Inflammatory macrophage treated with lipopolysaccharide for 4 hours (primary cell): ENCODE results near the gene WDR59.

Experiments used
- DNase-seq: peaks from one replicate; pipeline ENCODE4 v3.0.0-alpha.2; 2020

WDR59 gene

DNA sequence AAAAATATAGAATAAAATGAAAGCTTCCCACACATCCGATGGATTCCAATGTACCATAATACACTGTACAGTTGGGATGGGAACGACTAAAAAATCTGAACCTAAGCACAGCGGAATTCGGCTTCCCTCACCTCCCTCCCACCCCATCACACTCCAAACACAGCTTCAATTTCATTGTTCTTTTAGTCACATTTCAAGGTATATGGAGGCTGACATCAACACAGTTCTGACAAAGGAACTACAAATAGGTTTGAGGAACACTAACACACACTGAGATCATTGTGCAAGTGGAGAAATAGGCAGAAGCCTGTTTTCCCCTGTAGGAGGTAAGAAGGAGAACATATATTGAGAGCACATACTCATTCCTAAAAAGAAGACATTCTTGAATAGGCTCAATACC is 85.1 kb downstream of the WDR59 start:
- DNase-seq, result no peak

DNA sequence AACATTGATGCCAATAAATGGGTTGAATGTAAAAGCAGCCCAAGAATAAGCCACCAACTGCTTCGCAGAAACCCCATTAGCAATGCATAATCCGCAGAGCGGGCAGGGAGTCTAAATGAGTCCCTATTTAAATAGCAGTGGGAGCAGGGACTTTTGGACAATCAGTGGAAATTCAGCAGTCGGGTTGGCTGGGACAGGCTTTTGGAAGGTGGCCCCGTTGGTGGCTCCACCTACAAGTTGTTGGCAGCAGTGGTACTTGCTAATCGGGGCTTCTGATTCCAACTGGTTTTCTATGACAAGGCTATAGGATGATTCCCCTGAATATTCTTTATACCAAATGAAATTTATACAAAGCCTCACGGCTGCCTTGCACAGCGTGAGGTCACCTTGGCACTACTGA is 86.3 kb downstream of the WDR59 start:
- no peak for DNase-seq

DNA sequence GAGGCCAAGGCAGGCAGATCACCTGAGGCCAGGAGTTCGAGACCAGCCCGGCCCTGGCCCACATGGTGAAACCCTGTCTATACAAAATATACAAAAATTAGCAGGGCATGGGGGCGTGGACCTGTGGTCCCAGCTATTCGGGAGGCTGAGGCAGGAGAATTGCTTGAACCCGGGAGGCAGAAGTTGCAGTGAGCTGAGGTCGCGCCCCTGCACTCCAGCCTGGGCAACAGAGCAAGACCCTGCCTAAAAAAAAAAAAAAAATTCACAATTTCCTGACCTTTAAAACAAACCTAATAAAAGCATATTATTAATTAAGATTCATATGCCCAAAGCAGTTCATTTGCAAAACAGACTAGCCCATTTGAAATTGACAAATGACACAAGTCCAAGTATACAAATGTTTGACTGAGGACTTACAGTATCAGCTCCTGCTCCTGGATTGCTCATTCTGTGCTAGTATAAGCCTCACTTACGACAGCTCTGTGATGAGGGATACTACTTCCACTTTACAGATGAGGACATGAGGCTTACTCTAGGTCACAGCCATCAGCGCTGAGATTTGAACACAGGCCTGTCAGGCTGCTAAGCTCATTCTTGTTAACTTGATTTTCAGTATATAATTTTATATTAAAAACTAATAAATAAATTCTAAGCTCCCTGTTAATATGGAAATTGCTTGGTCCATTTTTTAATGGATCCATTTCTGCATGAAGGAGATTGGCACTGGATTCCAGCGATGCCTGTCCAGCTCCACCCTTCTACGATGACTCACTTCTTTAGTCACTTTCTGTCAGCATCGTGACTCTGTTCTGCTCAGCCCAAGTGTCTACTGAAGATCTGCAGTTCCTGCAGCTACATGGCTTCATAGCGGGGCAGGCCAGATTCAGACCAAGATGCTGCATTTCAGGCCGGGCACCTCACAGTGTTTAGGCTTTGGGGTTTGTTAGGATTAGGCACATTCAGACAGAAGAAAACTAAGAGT is 88.2 kb downstream of the WDR59 start:
- peak; percentile 45 for DNase-seq

DNA sequence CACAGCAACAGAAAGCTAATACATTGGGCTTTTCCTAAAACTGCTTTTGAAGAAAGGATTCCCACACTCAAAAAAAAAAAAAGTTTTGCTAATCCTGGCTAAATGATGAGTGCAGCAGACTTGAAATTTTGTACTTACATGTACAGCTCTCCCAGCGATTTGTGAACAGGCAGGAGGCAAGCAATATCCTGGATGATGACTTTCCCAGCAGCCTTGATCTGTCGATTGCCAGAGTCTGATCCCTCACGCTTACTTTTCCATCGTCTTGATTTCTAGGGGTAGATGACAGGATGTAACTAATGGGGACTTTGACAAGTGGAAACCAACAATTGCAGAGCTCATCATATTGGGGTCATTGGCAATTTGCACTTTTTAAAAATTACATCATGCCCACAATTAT is 91.4 kb downstream of the WDR59 start:
- no peak for DNase-seq

DNA sequence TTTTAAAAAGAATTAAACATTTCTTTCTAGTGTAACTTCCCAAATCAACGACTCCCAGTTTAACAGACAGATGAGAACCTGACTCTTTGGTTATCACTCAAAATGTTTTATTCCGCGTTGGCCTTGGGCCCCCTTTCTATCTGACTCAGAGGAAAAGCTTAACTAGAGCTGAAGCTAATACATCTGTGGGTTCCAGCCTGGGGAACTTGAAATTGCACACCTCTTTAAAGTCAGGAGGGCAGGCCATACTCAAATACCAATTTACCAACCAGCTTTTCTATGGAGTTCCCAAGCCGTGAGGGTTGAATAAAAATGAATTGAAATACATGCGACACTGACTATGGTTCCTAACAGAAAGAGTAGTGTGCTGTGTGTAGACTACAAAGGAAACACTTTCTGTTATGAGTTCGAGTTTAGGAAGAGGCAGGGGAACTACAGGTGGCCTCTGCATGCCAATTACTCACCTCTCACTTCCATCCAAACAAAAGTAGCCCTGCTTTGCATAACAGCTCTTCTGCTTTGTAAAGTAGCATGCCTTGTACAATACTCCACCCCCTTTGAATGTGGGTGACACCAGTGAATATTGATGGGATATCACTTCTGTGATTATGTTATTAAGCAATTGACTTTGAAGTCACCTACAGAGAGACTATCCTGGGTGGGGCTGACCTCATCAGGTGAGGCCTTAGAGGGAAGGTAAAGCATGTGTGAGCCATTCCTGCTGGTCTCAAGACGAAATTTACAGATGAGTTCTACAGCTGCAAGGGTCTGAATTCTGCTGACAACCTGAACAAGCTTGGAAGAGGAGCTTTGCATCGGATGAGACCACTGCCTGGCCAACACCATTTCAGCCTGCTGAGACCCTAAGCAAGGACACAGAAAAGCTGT is 92.1 kb downstream of the WDR59 start:
- no peak for DNase-seq

DNA sequence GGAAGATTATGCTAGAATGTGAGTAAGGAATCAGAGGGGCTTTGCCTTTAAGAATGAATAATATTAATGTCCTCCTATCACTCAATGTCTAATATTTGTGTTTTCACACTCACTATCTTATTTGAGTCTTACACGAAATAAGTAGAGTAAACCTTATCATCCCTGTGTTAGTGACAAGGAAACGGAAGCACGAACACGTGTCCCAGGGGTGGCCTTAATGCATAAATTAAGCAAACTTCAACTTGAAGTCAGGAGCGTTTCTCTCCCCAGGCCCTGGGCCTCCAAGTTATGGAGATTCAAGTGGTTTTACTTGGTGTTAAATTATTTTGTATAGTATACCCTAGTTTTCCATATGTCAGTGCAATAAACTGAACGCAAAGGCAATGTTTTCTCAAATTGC is 96.0 kb downstream of the WDR59 start:
- DNase-seq, result no peak

DNA sequence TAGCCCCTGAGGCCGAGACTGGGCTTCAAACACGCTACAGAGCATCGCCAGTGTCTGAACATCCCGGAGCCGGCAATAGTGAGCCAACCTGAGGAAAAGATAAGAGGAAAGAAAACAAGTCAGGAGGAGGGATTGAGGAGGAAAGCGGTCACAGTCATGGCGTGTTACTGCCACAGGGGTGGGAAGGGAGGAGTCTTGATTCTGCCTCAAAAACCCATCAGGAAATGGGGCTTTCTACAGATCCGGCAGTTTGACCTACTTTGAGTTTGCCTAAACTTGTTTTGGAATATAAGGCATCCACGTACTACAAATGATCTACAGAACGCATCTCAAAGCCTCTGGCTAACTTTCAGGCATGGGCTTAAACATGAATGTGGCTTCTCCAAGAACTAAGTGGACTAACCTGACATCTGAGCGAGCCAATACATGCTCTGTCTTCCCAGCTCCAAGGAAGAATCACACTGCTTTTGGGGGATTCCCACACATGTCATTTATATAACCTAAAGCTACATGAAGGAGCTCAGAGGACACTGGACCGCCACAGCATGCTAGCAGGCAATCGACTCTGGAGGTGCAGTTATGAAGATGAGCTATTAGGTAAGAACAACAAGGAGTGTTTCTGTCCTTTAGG is 96.6 kb downstream of the WDR59 start:
- DNase-seq, result no peak

DNA sequence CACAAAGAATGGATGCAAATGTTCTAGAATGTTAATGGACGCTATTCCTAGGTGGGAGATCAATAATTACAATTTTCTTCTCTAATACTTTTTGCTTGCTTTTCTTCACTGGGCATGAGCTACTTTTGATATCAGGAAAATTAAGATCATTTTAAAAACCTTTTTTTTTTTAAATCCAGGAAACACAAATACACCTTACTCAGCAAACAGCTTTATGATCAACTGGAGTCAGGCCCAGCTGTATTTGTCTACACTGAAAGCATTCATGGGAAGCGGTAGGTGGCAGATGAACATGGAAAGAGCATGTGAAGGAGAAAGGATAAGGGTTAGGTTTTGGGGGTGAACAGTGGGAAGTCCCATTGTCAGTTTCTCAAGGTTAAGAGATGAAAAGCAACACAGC is 97.8 kb downstream of the WDR59 start:
- no peak for DNase-seq

DNA sequence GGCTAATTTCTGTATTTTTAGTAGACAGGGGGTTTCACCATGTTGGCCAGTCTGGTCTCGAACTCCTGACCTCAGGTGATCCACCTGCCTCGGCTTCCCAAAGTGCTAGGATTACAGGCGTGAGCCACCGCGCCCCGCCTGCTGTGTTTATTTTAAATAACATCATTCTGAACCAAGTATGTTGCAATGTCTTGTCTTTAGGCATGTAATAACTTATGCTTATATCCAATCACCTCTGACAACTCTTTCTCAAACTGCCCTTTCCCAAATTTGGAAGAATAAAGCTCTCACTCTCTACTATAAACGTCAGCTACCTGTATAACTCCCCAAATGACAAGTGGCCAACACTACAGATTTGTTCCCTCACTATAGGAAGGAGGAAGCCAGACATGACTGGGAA is 107.2 kb downstream of the WDR59 start:
- DNase-seq, result no peak

DNA sequence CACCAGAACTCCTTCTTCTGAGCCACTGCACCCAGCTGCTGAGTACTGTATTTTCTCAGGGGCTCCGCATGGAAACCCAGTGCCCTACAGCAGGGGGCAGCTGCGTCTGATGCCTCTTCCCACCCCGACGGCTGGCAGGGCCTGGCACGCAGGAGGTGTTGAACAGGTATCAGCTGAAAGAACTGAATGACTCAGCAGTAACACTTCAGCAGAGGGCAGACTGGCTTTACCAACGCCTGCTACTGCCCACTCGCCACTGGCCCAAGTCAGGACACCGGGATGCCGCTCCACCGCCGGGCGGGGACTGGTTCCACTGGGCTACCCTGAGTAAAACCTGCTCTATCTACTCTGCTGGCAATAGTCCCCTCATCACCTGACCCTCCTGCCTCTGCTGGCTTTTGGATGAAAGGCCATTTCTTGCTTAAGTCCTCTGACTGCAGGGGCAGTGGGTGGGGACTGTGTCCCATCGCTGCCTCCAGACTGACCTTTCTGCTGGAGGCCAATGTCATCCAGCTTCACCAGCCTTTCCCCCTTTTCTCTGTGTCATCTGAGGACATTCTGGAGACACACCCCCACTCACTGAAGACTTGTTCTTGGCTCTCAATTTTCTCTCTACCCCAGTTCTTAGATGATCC is 109.9 kb downstream of the WDR59 start:
- DNase-seq, result no peak

DNA sequence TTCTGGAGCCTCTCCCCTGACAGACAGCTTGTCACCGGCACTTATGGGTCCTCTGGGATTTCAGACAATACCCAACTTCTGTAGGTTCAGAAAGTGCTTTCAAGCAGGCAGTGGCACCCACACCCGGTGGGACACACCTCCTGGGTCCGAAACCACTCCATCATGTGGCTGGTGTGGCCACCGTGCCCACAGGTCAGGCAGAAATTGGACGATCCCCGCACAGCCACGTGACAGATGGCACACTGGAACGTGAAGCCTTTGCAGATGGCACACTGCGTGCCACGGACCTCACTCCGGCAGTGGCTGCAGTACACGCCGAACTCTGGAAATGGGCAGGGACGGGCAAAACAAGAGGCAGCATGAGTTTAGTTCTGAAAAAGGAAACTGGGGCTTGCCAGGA is 110.8 kb downstream of the WDR59 start:
- no peak for DNase-seq

DNA sequence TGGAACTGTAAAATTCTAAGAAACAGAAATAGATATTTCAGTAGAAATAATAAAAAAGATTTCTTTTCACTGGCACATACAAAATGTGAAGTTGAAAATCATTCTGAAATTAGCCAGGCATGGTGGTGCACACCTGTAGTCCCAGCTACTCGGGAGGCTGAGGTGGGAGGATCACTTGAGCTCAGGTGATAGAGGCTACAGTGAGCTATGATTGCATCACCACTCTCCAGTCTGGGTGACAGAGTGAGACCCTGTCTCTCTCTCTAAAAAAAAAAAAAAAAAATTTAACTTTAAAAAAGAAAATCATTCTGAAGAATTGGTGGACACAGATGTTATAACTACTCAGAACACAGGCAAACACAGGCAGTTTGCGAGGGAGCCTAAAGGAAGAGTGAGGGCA is 112.6 kb downstream of the WDR59 start:
- DNase-seq, result no peak

DNA sequence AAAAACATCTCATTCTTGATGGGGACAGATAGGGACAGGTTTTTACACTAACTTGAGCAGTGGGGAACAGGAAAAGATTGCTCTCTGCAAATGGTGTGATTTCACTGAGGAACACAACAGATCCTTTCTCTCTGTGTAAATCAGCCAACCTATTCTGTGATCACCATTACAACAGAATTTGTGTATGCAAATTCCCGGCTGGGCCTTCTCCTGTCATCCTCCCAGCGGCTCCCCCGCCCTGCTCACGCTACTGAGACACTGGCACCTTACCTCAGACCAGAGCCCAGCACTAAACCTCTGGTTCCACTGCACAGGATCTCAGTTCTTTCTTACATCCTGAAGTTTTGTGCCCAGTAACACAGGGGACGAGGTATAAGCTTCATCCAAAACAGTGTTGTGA is 113.3 kb downstream of the WDR59 start:
- DNase-seq, result no peak

DNA sequence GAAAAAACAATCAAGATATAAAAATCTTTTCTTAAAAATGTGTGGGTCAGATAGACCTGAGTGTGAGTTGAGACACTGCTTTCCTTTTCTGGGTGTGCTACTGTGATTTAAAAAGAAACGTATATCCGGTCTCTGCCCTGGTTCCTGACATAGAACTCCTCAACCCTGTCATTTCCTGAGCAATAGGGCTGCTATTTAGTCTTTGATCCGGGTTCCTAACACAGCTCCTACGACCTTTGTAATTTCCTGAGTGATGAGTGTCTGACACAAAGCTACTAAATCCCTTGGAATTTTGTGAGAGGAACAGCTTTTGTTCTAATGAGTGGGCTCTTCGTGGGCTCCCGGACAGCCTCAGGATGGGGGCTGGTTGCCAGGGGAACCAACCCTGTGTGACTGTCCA is 116.4 kb downstream of the WDR59 start:
- no peak for DNase-seq

DNA sequence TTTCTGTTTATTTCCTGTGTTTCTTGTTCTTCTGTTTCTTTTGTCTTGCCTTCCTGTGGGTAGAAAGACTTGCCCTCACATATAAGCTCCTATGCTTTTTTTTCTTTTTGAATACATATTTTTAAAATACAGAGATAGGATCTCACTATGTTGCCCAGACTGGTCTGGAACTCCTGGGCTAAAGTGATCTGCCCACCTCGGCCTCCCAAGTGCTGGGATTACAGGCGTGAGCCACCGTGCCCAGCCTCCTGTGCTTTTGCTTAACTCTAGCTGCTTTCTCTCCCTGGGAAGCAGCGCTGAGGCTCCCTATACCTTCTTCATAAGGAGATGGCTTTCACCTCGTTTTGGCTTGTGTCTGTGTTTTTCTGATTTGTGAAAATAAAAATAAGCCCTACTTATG is 116.9 kb downstream of the WDR59 start:
- DNase-seq, result no peak

DNA sequence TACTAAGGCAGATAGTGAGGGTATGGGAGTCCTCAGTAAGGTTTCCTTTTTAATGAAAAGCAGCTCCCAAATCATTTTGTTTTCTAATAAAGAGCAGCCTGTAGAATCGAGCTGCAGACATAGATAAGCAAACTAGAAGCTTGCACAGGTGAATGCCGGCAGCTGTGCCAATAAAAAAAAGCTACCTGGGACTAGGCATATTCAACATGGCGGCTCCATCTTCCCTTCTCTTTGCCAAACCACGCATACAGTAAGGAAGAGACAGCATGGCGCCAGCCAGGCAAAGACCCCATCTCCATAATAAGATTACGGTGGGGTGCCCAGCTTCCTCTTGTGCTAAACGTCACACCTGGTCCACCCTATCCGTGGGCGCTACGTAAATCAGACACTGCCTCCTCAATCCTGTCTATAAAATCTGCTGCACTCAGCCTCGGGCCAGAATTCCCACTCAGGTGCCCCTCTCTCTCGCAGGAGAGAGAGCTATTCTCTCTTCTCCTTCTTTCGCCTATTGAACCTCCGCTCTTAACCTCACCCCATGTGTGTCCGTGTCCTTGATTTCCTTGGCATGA is 117.6 kb downstream of the WDR59 start:
- no peak for DNase-seq

DNA sequence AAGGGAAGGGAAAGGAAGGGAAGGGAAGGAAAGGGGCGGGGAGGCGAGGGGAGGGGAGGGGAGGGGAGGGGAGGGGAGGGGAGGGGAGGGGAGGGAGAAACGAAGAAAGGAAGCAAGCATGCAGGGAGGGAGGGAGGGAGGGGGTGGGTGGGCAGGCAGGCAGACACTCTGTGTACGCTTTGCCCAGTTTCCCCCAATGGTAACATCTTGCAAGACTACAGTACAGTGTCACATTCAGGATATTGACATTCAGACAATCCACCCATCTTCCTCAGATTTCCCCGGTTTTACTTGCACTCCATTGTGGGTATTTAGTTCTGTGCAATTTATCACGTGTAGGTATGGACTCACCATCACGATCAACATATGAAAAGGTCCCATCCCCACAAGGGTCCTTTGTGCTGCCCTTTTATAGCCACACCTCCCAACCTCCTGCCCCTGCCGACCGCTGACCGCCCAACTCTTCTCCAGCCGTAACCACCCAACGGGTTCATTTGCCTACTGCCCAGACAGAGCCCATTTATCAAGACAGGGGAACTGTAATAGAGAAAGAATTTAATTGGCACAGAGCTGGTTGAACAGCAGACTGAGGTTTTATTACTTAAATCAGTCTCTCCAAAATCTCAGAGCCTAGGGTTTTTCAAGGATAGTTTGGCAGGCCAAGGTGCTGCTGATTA is 118.9 kb downstream of the WDR59 start:
- no peak for DNase-seq

DNA sequence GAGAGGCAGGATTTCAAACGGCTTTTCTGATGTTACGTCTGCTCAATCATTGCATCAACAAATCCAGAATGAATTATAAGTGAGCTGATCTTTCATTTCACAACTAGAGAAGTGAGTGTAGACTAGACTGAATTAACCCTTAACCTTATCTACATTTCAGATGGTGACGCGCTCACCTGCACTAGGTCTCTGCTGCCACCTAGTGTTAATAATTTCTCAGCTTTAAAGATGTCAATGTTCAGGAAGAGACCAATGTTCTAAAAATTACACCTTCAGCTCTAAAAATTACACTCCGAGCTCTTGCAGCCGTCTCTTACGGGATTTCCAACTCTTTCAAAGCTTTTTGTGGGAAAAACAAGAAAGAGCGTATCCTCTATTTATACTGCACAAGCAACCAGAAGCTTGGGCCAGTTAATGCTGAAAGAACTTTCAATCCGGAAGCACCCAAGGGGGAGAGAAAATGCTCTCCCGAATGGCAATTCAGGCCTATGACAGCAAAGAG is 122.1 kb downstream of the WDR59 start:
- peak; percentile 55 for DNase-seq

DNA sequence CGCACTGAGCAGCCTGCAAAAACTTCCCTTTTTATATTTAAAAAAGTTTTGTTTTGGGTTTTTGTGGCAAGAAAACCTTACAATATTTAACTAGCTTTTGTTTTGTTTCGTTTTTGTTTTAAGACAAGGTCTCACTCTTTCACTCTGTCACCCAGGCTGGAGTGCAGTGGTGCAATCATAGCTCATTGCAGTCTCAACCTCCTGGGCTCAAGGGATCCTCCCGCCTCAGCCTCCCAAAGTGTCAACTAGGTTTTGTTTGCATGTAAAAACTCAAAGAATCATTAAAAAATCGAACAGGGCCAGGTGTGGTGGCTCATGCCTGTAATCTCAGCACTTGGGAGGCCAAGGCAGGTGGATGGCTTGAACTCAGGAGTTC is 132.4 kb downstream of the WDR59 start:
- DNase-seq, result no peak

DNA sequence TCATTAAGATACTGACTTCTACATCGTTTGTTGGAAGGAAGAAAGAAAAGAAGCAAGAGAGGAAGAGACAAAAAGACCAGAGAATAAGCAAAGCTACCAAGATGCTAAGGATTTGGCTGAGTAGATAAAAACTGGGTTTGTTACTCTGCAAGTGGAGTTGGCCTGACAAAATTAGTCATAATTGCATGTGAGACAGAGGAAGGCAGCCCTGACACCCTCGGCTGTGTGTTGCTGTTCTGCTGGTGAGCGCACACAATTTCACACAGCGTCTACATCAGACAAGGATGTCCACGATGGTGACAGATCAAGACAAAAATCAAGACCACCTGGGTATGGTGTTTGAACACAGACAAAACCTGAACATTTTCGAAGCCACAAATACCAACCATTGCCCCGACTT is 134.9 kb downstream of the WDR59 start:
- no peak for DNase-seq

DNA sequence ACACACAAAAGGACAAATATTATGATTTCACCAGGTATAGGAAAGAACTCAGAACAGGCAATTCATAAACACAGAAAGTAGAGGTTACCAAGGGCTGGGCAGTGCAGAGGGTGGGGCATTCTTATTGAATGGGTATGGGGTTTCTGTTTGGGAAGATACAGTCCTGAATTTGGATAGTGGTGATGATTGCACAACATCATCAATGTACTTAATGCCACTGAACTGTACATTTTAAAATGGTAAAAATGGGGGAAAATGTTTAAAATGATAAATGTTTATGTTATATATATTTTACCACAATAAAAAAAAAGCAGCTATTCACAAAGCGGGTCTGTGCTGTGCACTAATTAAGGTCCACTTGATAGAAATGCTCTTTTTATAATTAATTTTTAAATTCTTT is 137.7 kb downstream of the WDR59 start:
- DNase-seq, result no peak

DNA sequence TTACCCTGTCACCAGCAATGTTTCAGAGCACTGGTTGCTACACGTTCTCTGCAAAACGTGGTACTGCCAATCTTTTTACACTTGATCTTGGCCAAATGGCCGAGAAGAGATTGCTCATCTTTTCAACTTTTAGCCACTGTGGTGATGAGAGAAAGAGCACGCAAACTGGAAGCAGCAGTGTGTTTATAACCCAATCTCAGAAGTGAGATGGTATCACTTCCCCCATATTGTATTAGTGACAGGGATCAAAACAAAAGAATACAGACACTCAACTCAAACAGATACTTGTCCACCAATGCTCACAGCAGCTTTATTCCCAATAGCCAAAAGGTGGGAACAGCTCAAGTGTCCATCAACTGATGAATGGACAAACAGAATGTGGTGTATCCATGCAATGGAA is 138.2 kb downstream of the WDR59 start:
- DNase-seq, result no peak
